Memory B cell (primary cell): ENCODE measurements around the gene ASF1A.

Experiments used
- ATAC-seq: fragments of 150-1000 bp; cut with Tn5 transposase; 2 replicates; pipeline ENCODE4 v1.10.0; 2021; ENCODE audit warnings: low read depth, mild to moderate bottlenecking, moderate library complexity
- DNase-seq, 2 donors: peaks; one replicate each; pipeline ENCODE4 v3.0.0; 2022; ENCODE audit warnings: low spot score in 2 of 2
- H3K27ac Mint-ChIP-seq: one replicate; pipeline ENCODE4 v1.8.0; 2022; ENCODE audit warnings: mild to moderate bottlenecking, moderate library complexity, mixed read lengths
- H3K27me3 Mint-ChIP-seq: one replicate; pipeline ENCODE4 v1.8.0; 2022; ENCODE audit warnings: mixed read lengths
- H3K36me3 Mint-ChIP-seq: one replicate; pipeline ENCODE4 v1.8.0; 2022; ENCODE audit warnings: mild to moderate bottlenecking, mixed read lengths
- H3K4me1 Mint-ChIP-seq: one replicate; pipeline ENCODE4 v1.8.0; 2022; ENCODE audit warnings: mixed read lengths
- H3K4me3 Mint-ChIP-seq: one replicate; pipeline ENCODE4 v1.8.0; 2022; ENCODE audit warnings: mild to moderate bottlenecking, moderate library complexity, mixed read lengths
- H3K9me3 Mint-ChIP-seq: one replicate; pipeline ENCODE4 v1.8.0; 2022; ENCODE audit warnings: mixed read lengths

ASF1A gene

DNA sequence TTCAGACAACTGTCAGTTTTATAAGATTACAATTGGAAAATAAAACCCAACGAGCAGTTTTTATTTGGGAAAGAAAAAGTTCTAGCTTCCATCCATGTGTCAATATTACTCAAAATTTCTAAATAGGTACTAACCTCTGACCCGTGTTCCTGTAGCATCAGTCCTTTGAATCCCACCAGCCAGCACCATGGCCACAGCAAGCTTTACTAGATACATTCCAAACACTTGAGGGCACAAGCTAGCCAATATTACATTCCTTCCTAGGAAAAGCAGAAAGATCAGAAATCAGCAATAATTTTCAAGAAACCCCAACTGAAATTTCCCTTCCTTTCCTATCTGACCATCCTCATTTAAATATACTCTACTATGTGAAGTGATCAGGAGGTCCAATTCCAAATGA, 19.2 kb downstream of the ASF1A start:
- Mint-ChIP-seq H3K4me1 (no peaks in the 10 kb centered on the region), H3K9me3 (no peaks in the 10 kb centered on the region), H3K27me3 (no peaks in the 10 kb centered on the region), H3K4me3 (no peak overlapping the region), H3K36me3 (peaks cover 25% of the 10 kb centered on the region), H3K27ac (peak overlapping the region; percentile 51)
- no peak for ATAC-seq
- no peak for DNase-seq

DNA sequence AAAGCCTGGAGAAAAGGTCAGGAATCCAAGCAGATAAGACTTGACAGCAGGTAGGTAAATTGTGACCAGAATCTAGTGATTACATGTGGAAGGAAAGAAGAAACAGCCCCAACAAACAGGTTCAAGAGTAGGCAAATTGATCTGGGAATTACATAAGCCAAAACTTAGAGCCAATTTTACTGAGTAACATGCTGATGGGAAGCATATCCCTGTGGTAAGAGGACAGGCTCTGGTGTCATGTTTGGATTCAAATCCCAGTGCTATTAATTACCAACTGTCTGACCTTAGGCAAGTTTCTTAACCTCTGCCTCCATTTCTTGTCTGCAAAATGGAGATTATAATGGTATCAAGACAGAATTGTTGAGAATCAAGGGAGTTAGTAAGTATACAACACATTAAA, 20.6 kb downstream of the ASF1A start:
- DNase-seq (no peak), ATAC-seq (no peak)
- Mint-ChIP-seq H3K27me3 (no peaks in the 10 kb centered on the region), H3K4me3 (no peak overlapping the region), H3K27ac (peak overlapping the region; percentile 51), H3K36me3 (peaks cover 24% of the 10 kb centered on the region), H3K4me1 (no peaks in the 10 kb centered on the region), H3K9me3 (no peaks in the 10 kb centered on the region)

DNA sequence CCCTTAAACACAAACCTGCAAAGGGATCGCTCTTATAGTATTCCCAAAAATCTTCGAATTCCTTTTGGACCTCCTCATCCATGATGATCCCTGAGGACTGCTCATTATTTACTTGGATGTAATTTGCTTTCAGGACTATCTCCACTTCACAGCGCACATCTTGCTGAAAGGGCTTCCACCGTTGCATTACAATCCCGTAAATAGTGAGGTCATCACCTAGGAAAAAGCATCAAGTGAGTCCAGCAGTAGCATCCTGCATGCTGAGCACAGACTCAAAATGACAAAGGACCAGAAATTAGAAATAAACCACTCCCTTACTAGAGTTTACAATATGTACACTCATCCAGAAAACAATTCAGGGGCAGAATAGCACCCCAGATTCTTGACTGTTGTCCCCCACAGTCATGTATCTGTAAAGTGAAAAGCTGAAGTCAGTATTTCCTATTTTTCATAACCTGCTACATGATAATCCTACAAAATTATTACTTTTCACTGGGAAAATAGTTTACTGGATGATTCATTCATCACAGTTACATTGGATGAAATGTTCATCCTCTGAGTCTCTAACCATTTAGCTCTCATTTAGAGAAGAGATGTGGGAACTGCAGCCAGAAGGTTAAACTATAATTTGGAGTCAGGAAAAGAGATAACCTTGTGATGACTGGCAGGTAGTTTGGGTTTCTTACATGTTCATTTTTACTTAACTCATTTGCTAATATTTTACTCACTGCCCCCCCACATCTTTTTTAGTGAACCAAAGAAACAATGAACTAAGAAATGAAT, 23.8 kb downstream of the ASF1A start:
- Mint-ChIP-seq H3K4me3 (no peak overlapping the region), H3K36me3 (peaks cover 33% of the 10 kb centered on the region), H3K27me3 (no peaks in the 10 kb centered on the region), H3K9me3 (no peaks in the 10 kb centered on the region), H3K27ac (peak overlapping the region; percentile 35), H3K4me1 (no peaks in the 10 kb centered on the region)
- DNase-seq, result no peak
- no peak for ATAC-seq

DNA sequence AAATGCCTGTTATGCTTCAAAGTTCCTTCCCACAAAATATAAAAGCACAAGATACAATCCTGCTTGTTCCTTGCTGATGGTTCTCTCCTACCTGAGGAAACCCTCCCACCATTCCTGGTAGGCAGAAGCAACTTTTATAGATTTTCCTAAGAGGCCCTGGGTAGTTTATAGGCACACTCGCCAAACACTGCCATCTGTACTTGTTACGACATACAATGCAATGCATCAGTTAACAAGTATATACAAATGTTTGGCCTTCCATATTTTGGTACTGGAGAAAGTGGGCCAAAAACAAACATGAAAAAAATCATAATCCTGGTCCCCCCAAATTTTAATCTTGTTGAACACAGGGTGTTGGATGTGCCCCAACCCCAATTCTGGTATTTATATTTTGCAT, 24.4 kb downstream of the ASF1A start:
- no peaks in the 10 kb centered on the region for H3K27me3 Mint-ChIP-seq
- H3K4me3 Mint-ChIP-seq, result no peak overlapping the region
- no peak for DNase-seq
- H3K4me1 Mint-ChIP-seq, result no peaks in the 10 kb centered on the region
- no peak for ATAC-seq
- H3K9me3 Mint-ChIP-seq, result no peaks in the 10 kb centered on the region
- peaks cover 30% of the 10 kb centered on the region for H3K36me3 Mint-ChIP-seq
- peak overlapping the region; percentile 35 for H3K27ac Mint-ChIP-seq

DNA sequence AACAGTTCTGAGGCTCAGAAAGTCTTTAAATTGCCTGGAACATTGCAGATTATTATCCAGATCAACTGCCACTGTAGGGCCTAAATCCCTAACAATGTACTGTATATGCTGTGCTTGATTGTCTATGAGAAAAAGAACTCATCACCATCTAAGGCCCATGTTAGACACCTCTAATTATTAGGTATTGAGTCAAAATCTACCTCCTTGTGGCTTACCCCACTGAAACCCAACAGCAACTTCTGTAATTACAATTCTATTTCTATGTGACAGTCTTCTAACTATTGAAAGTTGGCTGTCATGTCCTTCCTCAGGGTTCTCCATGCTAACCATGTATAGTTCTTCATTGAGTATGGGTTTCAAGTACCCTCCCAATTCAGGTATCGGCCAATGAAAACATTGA, 27.1 kb downstream of the ASF1A start:
- no peaks in the 10 kb centered on the region for H3K9me3 Mint-ChIP-seq
- H3K27me3 Mint-ChIP-seq, result no peaks in the 10 kb centered on the region

DNA sequence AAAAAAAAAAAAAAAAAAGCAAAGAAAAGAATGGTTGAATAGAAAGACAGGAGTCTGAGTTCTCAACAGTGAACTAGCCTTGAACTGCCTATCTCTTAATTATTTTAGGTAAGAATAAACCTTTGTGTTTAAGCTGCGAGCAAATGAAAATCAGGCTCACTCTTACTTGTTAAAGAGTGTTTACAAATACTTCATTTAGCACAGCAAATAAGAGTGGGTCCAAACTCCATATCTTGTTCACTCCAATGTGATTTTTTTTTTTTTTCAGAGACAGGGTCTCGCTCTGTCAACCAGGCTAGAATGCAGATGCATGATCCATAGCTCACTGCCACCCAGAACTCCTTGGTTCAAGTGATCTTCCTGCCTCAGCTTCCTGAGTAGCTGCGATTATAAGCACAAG, 29.1 kb downstream of the ASF1A start:
- H3K27ac Mint-ChIP-seq, result no peak overlapping the region
- DNase-seq (no peak), ATAC-seq (no peak)
- H3K27me3 Mint-ChIP-seq, result no peaks in the 10 kb centered on the region
- peaks cover 2% of the 10 kb centered on the region for H3K4me1 Mint-ChIP-seq
- peaks cover 32% of the 10 kb centered on the region for H3K36me3 Mint-ChIP-seq
- no peak overlapping the region for H3K4me3 Mint-ChIP-seq
- H3K9me3 Mint-ChIP-seq, result no peaks in the 10 kb centered on the region

More for the DNA sequence above, 27.1 kb downstream of the ASF1A start:
- Mint-ChIP-seq H3K4me1 (peaks cover 2% of the 10 kb centered on the region), H3K27ac (peak overlapping the region; percentile 45), H3K36me3 (peaks cover 34% of the 10 kb centered on the region), H3K4me3 (no peak overlapping the region)
- DNase-seq, result no peak
- ATAC-seq, result no peak

DNA sequence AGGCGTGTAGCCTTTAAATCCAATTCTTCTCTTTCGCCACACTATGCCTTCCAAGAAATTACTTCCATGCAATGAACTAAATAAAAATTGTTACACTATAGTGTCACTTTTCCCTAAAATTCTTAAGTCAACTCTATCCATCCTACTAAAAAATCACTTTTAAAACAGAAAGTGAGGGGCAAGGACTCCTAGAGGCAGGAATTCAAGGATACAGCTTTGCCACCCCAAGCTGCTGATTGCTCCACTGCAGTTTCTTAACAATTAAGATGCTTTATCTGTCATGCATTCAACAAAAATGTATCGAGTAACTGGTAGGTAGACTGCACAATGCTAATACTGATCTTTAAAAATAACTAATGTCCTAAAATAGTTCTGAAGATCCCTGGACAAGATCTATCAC, 36.7 kb downstream of the ASF1A start:
- no peaks in the 10 kb centered on the region for H3K9me3 Mint-ChIP-seq
- no peak overlapping the region for H3K27ac Mint-ChIP-seq
- H3K36me3 Mint-ChIP-seq, result peaks cover 16% of the 10 kb centered on the region
- ATAC-seq (no peak), DNase-seq (no peak)
- H3K4me1 Mint-ChIP-seq, result peaks cover 13% of the 10 kb centered on the region
- H3K27me3 Mint-ChIP-seq, result no peaks in the 10 kb centered on the region
- H3K4me3 Mint-ChIP-seq, result no peak overlapping the region

DNA sequence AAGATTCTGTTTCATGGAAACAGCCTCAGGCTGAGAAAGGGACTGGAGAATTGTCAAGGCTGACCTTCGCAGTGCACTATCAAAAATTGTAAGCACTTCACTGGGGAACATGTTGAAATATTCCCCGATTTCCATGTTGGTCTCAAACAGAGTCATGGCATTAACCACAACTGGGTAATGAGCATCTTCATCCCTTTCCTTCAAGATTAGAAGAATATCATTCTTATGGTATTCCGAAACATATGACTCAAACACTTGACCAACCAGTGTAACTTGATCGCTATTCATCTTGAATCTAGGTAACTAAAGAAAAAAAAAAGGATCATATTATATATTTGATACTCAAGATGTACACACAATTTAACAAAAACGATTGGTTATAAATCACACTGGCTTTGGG, 37.5 kb downstream of the ASF1A start:
- H3K36me3 Mint-ChIP-seq, result peaks cover 14% of the 10 kb centered on the region
- no peaks in the 10 kb centered on the region for H3K9me3 Mint-ChIP-seq
- H3K27me3 Mint-ChIP-seq, result no peaks in the 10 kb centered on the region
- DNase-seq, result no peak
- peaks cover 14% of the 10 kb centered on the region for H3K4me1 Mint-ChIP-seq
- no peak overlapping the region for H3K4me3 Mint-ChIP-seq
- no peak overlapping the region for H3K27ac Mint-ChIP-seq
- ATAC-seq, result no peak

DNA sequence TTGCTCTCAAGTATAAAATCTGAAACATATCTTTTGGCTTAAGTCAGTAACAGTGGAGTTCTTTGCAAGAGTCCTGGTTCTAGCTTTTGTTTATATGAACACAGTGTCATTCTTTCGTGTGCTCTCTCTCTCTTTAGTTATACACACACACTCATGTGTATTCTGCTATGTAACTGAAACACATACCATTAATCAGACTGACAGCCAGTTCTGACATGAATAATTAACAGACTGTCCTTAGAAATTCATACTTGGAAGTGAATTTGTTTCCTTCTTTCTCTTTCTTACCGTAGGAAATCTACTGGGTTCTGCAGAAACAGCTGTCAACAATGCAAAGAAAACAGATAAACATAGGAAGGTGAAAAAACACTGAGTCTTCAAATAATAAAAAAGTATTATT, 38.5 kb downstream of the ASF1A start:
- ATAC-seq (no peak), DNase-seq (no peak)
- no peaks in the 10 kb centered on the region for H3K9me3 Mint-ChIP-seq
- H3K4me3 Mint-ChIP-seq, result no peak overlapping the region
- peaks cover 17% of the 10 kb centered on the region for H3K4me1 Mint-ChIP-seq
- no peaks in the 10 kb centered on the region for H3K27me3 Mint-ChIP-seq
- peaks cover 16% of the 10 kb centered on the region for H3K36me3 Mint-ChIP-seq
- no peak overlapping the region for H3K27ac Mint-ChIP-seq

DNA sequence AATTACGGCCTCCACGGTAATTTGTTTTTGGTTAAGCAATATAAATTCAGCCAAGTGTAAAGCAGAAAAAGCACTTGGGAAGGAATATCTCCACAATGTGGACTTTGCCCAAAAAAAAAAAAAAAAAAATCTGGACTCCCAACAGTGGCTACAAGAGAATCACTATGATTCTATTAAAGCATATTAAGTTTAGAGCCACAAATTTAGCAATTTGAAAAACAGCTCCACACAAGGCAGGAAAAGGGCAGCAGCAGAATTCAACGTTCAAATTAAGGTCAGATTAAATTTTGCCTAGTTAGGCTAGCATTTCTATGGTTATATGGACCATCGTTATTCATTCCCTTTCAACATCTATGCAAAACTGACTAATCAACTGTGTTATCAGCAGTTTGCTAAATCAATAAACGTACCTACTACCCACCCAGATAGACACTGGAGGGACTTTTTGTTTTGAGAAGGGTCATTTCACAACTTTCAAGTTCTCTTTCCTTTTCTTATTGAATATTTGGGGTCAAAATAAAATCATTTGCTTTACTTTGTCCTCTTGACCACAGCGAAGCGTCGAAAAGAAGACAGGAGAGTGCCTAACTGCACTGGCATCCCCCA, 40.0 kb downstream of the ASF1A start:
- peaks cover 15% of the 10 kb centered on the region for H3K36me3 Mint-ChIP-seq
- H3K4me3 Mint-ChIP-seq, result peak overlapping the region; percentile 90
- peak overlapping the region; percentile 90 for H3K27ac Mint-ChIP-seq
- no peak for DNase-seq
- H3K9me3 Mint-ChIP-seq, result no peaks in the 10 kb centered on the region
- no peaks in the 10 kb centered on the region for H3K27me3 Mint-ChIP-seq
- no peak for ATAC-seq
- peaks cover 17% of the 10 kb centered on the region for H3K4me1 Mint-ChIP-seq

DNA sequence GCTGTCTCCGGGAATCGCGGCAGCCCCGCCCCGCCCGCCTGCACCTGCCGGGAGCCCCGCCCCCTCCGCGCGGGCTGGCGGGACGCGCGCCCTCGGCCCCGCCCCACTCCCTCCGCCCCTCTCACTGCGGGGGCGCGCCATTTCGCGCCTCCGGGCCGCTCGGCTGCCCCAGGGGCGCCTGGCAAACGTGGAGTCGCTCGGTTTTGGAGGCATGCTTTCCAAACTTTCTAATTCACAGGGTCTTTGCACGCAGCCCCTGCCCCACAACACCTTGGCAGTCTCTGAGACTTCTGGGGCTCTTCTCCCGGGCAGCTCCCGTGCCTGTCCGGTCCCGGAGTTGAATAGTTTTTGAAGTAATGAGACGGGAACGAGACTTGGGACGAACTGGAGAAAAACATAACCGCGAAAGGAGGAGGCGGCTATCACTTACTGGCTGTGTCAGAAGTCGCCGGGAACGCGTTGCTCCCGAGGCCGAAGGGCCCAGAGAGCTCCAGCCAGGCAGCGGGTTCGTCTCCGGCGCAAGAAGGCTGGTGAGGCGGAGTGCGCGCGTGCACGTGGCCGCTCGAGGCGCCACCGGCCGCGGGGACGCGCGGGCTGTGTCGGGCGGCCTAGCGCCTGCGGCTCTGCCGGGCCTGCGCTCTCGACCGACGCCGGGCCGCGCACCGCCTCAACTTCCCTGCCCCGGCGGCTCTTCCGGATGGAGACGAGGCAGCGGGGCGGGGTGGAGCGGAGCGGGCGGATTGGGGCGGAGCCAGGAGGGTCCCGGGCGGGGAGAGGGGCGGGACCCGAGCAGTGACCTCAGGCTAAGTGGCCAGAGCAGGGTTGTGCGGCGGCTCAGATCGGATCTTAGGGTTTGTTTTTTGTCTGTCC, 40.7 kb downstream of the ASF1A start, which contains the start of gene MCM9:
TSS of gene MCM9 (minus strand) at position 699 of the 870 bp plus-strand sequence. CDS start 3,436 bp downstream, outside the sequence.
- peak within 1 kb of the TSS; percentile 90 for H3K27ac Mint-ChIP-seq
- no peaks in the 10 kb centered on the region for H3K9me3 Mint-ChIP-seq
- no peaks in the 10 kb centered on the region for H3K27me3 Mint-ChIP-seq
- peak within 1 kb of the TSS; percentile 90 for H3K4me3 Mint-ChIP-seq
- H3K36me3 Mint-ChIP-seq, result peaks cover 15% of the 10 kb centered on the region
- DNase-seq (peak; percentile 85), ATAC-seq (peak; percentile 87)
- H3K4me1 Mint-ChIP-seq, result peaks cover 17% of the 10 kb centered on the region

DNA sequence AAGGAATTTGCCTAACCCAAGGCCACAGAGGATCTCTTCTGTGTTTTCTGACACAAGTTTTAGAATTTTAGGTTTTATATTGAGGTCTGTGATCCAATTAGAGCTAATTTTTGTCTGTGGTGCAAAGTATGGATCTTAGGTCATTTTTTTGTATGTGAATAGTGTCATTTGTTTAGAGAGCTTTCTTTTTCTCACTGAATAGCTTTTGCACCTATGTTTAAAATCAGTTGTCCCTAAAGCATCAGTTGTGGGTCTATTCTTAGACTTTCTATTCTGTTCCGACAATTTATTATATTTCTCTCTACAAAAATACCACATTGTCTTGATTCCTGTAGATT, 41.3 kb downstream of the ASF1A start:
- DNase-seq (no peak), ATAC-seq (no peak)
- H3K4me3 Mint-ChIP-seq, result peak overlapping the region; percentile 90
- peaks cover 17% of the 10 kb centered on the region for H3K4me1 Mint-ChIP-seq
- peaks cover 15% of the 10 kb centered on the region for H3K36me3 Mint-ChIP-seq
- no peaks in the 10 kb centered on the region for H3K9me3 Mint-ChIP-seq
- H3K27ac Mint-ChIP-seq, result peak overlapping the region; percentile 90
- no peaks in the 10 kb centered on the region for H3K27me3 Mint-ChIP-seq

DNA sequence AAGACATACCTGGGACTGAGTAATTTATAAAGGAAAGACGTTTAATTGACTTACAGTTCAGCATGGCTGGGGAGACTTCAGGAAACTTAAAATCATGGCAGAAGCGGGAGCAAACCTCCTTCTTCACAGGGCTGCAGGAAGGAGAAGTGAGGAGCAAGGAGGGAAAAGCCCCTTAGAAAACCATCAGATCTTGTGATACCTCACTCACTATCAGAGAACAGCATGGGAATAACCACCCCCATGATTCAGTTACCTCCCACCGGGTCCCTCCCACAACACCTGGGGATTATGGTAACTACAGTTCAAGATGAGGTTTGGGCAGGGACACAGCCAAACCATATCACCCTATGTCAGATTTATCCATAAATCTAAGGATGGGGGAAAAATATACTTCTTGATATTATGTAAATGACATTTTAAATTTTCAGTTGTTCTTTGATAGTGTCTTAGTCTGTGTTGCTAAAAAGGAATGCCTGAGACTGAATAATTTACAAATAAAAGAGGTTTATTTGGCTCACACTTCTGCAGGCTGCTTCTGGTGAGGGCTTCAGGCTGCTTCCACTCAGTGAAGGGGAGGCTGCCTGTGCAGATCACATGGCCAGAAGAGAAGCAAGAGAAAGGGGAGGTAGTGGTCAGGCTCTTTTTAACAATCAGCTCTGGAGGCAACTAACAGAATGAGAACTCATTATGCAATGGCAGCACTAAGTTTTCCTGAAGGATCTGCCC, 42.2 kb downstream of the ASF1A start:
- Mint-ChIP-seq H3K4me1 (peaks cover 17% of the 10 kb centered on the region), H3K36me3 (peaks cover 13% of the 10 kb centered on the region), H3K27me3 (no peaks in the 10 kb centered on the region), H3K9me3 (no peaks in the 10 kb centered on the region), H3K4me3 (no peak overlapping the region), H3K27ac (peak overlapping the region; percentile 90)
- ATAC-seq (no peak), DNase-seq (no peak)

DNA sequence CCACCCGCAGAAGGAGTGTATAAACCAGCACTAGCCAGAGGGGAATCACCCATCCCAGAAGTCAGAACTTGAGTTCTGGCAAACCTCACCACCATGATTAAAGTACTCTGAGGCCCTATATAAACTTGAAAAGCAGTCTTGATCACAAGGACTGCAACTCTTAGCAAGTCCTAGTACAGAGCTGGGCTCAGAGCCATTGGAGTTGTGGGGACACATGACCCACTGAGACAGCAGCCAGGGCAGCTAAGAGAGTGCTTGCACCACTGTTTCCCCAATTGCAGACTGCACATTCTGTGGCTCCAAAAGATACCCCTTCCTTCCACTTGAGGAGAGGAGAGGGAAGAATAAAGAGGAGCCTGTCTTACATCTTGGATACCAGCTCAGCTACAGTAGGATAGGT, 45.7 kb downstream of the ASF1A start:
- ATAC-seq (no peak), DNase-seq (no peak)
- no peak overlapping the region for H3K27ac Mint-ChIP-seq
- peaks cover 16% of the 10 kb centered on the region for H3K36me3 Mint-ChIP-seq
- H3K4me1 Mint-ChIP-seq, result peaks cover 6% of the 10 kb centered on the region
- no peaks in the 10 kb centered on the region for H3K27me3 Mint-ChIP-seq
- H3K4me3 Mint-ChIP-seq, result no peak overlapping the region
- H3K9me3 Mint-ChIP-seq, result peaks cover 8% of the 10 kb centered on the region
